Measurements from ENCODE around the gene GFPT2.

DNA sequence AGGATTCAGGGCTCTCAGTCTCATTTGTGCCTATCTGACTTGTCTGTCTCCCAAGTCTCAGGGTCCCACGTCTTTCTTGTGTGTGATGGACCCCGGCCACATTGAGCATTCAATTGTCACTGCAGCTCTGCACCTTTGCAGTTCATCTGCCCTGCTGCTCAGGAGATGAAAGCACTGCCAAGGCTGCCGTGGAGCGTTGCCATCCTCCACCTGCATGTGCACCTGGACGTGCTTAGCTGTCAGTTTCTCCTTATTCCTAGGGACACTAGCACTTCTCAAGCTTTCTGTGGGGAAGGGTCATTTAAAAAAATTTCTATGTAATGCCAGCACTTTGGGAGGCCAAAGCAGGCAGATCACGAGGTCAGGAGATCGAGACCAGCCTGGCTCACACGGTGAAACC is 22.8 kb upstream of the GFPT2 start:
- TF ChIP-seq, protein P1, sequence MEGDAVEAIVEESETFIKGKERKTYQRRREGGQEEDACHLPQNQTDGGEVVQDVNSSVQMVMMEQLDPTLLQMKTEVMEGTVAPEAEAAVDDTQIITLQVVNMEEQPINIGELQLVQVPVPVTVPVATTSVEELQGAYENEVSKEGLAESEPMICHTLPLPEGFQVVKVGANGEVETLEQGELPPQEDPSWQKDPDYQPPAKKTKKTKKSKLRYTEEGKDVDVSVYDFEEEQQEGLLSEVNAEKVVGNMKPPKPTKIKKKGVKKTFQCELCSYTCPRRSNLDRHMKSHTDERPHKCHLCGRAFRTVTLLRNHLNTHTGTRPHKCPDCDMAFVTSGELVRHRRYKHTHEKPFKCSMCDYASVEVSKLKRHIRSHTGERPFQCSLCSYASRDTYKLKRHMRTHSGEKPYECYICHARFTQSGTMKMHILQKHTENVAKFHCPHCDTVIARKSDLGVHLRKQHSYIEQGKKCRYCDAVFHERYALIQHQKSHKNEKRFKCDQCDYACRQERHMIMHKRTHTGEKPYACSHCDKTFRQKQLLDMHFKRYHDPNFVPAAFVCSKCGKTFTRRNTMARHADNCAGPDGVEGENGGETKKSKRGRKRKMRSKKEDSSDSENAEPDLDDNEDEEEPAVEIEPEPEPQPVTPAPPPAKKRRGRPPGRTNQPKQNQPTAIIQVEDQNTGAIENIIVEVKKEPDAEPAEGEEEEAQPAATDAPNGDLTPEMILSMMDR (IDR thresholded peaks at IDR 0.05) = no peak
- no peak for TF ChIP-seq POLR2A (IDR thresholded peaks at IDR 0.05)
